NOMO-1 (cell line): ENCODE results near the gene RPL19.
"Not testable (repeated sequence)": the region's sequence is repeated elsewhere in the genome, so short reads cannot be mapped to it uniquely, and the experiment has no call there.

ENCODE experiments used
- DNase-seq, 2 experiments: peaks; one replicate each; lab custom pipeline; 2025; ENCODE audit not compliant: unreplicated experiment in 2 of 2; lab: John Stamatoyannopoulos, UW

The RPL19 gene

DNA sequence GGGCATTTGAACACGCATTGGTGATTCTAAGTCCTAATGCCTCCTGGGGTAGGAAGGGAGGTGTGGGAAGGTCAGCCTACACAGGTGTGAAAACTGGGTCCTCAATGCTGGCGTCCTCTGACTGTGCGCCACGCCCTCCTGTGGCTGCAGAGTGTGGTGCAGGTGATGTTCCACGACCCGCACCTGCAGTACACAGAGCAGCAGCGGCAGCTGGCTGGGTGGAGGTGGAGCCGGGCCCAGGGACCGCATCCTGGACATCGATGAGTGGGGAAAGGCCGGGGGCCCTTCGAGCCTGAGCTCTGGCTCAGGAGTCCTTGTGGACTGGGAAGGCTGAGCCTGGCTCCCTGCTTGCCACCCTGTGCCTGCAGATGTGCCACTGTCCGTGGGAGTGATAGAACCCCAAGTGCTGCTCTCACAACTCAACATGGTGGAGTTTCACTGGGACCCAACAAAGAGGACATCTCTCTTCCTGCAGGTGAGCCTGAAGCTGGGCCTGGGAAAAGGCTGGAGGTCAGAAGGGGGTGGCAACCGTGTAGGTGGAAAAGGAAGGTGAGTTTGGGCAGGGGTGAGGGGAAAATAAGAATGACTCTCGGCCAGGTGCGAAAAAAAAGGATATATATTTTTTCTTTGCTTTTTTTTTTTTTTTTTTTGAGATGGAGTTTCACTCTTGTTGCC, 39.7 kb downstream of the RPL19 start:
- DNase-seq, result peak in 1 of 2 experiments; percentile 19

DNA sequence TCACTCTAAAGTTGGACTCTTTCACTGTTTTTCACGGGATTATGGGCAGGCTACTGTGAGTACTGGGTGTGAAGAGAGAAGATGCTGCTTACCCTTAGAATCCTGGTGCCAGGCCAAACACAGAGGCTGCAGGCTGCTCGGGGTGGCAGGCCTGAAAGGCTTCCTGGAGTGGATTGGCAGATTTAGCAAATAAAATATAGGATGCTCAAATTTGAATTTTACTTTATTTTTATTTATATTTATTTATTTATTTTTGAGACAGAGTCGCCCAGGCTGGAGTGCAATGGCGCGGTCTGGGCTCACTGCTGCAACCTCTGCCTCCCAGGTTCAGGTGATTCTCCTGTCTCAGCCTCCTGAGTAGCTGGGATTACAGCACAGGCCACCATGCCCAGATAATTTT, 40.5 kb downstream of the RPL19 start:
- no peak for DNase-seq

DNA sequence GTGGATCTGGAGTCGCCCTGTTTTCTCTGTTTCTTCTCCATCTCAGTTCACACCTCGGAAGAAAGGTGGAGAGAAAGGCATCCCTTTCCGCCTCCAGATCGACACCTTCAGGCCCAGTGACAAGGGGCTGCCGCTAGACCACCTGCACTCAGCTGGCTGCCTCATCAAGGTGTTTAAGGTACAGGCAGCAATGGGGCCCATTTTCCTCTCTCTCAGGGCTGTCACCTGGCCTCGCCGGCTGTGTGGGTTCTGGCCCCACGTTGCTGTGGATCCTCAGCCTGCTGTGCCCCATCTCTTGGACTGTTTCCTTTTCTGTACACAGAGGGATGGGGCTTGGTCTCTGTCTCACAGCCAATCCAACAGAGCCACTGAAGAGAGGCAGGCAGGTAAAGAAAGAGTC, 43.1 kb downstream of the RPL19 start:
- DNase-seq, result no peak

DNA sequence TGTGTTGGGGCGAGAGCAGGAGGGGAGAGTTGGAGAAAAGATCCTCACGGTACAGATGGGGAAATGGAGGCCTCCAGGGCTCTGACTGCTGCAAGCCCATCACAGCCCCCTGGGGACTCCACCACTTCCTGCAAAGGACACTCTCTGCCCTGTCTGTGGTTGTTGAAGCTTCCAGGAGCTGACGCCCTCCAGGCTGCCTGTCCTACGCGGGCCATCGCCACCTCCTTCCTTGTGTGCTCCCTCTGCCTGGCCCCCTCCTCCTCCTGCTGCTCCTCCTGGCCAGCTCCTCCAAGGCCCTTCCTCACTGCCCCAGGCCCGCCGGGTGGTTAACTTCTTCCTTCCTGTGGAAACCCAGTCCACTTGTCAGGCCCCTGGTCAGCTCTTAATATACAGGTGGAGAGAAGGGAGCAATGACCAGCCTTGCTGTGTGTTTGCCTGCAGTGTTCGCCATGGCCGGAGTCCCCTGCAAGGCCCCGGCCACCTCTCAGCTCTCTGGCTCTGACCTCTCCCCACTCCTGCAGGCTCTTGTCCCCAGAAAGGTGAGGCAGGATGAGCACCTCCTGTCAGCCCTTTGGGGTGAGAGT, 44.0 kb downstream of the RPL19 start:
- no peak for DNase-seq

DNA sequence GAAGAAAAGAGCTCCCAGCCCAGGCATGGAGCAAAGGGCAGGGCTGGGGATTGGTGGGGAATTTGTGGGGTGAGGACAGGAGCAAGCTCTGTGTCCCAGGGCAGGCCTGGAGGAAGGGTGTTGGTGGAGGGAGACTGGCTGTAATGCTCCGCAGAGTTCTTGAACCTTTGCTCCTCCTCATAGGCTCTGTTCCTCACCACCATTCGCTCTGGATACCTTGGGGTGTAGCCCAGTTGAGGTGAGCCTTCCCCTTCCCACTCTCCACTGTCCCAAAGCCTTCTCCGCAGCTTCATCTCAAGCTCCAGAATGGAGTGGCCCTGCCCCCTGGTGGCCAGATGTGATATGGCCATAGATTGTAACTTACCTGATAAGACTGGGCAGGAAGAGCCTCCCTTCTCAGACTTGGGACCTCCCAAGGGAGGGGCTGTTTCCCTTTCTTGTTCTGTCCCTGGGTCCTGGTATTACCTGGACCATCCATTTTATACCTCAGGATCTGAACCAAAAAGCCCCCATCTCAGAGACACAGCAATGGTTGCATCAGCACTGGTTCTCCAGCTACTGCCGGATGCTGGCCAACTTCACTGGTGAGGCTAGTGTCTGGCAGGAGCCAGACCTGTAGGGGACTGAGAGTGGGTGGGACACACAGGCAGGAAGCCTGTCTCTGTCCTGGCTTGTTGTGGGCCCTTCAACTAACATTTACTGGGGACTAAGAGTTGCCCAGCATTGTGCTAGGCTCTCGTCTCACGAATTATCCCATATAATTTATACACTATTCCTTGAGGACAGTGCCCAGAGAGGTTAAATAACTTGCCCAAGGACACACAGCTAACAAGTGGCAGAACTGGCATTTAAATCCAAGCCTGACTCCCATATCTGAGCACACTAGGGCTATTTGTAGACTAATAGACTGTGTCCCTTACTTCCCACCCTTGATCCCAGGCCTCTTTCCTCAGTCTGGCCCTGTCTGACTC, 44.8 kb downstream of the RPL19 start:
- DNase-seq, result peak; percentile 74

DNA sequence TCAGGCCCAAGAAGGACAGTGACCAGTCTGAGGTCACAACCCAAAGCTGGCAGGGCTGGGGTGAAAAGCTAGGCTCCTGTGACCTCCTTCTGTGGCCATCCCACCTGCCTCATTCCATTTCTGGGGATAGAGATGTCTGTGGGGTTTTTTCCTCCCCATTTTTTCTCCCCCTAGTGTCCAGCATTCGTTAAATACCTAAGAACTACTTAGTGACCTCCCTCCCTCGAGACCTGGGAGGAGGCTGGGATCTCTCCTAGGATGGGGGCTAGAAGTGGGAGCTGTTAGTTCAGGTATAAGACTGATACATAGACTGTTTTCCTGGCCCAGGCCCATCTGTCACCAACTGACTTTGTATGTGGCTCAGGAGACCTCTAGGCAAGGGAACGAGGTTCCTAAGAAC, 46.2 kb downstream of the RPL19 start:
- no peak for DNase-seq

DNA sequence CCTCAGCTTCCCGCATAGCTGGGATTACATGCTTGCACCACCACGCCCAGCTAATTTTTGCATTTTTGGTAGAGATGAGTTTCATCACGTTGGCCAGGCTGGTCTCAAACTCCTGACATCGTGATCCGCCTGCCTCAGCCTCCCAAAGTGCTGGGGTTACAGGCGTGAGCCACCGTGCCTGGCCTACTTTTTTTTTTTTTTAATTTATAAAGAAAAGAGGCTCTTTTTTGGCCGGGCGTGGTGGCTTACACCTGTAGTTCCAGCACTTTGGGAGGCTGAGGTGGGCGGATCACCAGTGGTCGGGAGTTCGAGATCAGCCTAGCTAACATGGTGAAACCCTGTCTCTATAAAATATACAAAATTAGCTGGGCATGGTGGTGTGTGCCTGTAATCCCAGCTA, 50.0 kb downstream of the RPL19 start:
- not testable (repeated sequence) for DNase-seq

DNA sequence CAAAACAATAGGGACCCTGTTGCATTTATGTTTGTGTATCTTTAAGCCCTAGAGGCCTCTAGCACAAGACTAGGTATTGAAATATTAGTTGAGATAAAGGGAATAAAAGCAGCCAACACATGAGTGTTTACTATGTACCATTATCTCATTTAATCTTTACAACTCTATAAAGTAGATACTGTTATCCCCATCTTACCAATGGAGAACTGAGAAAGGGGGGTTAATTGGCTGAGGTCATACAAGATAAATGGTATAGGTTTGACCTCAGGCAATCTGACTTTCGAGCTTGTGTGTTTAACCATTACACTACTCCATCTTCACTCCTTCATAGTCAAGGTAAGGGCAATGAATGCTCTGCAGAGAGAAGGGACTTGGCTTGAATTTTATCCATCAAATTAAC, 51.9 kb downstream of the RPL19 start:
- no peak for DNase-seq

DNA sequence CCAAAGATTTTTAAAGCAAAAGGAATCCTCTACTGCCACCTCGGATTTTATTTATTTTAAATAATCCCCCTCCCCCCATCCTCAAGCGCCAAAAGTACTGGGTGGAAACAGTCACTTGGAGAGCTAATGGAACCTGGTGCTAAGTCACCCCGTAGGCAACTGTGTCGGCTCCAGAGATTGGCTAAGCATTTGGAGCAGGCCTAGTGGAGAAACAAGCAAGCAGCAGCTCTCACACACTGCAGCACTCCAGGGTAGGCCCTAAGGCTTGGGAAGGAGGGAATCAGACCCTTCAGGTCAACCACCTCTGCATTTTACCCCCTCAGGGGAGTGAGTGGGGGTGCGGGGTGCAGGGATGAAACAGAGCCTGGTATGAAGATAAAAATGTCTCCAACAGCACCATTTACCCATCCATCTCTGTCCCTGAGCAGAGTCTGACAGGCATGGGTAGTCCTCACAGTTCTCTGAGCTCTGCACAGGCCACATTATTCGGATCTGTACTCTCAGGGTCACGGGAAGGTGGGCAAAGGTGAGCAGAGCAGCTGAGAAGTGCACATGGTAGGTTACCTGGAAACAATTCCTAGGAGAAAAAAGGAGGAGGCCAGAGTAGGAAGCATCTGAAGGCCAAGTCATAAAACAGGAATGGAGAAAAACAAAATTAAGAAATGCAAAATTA, 52.8 kb downstream of the RPL19 start:
- no peak for DNase-seq
